HG03432 (cell line): ENCODE data around the gene WNT5B.
A peak's percentile ranks its signal among the peaks of the same experiment; 100 is the strongest.

Experiments used
- ATAC-seq: cut with Tn5 transposase; IDR thresholded peaks from one replicate; pipeline ENCODE4 v1.9.1; 2021; ENCODE audit warnings: mild to moderate bottlenecking, moderate library complexity; ENCODE audit not compliant: unreplicated experiment

The WNT5B gene

DNA sequence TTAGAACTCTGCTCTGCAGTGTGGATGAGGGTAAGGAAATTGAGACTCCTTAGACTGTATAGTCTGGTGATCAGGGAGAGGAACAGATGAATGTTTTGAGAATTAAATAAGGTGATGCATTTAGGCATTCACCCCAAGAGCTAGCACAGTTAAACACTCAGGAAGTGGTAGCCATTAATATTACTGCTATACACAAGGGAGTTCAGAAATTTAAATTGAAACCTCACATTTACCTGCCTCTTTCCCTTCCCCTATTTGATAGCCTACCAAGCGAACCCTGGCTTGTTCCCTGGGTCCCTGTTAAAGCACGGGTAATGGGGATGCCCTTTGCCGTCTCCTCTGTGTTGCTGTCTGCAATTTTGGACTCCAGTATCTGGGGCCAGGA is 18.2 kb downstream of the WNT5B start:
- ATAC-seq: no peak

DNA sequence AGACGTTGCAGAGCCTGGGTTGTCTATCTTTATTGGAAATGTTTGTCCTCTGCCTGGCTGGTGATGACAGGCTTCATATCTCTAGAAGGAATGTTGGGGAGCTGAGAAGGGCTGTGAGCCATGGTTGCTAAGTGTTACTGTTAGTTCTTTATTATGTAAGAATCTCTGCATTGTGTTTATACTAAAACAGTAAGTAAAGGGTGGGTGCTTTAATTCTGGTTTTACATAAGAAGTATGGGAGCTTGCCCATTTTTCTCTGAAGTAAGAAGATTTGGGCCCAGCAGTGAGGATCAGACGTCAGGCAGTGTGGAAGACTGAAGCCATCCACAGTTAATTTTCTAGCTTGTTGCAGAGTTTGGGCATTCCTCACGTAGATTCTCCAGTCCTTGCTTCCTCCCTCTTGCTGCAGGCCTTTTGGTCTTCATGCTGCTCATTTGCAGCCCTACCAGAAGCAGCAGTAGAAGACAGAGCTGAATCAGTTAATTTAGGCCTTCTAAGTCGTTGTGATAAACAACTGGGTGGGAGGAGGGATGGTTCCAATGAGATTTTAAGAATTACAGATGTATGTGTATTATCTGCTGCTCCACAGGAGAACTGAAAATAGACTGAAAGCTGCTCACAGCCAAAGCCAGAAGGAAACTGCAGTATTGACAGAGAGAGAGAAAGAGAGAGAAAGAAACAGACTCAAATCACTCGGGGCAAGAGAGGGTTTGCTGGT is 21.4 kb downstream of the WNT5B start:
- ATAC-seq: no peak

DNA sequence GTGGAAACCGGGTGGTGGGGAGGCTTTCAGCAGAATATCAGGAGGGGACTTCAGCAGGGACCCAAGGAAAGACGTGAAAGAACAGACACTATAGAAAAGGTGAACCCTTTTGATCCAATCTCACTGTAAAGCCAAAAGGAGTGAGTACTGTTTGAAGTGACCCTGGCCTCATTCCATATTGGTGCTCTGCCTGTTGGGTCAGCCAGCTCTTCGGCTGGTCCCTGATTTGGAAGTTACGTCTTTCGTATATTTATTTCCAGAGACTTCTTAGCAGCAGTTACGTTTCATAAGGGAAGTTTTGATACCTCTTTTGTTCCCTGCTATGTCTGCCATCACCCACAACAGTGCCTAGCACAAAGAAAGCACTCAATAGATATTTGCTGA is 21.9 kb downstream of the WNT5B start:
- no peak for ATAC-seq

DNA sequence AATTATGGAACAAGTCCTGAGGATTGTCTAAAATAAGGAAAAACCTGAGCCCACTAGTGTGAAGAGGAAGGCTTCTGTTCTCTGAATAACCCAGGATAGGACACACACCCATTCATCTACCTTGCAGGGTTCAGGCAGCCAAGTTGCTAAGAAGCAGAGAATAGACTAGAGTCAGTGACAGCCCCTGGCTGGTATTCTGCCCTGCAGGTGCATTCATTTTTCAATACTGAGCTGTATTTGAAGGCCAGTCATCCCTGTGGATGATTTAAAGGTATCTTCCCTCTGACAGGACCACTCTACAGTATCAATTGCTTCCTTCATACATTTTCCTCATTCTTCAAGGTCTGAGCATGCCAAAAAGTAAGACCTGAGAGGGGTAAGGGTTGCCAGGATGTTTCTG is 22.9 kb downstream of the WNT5B start:
- no peak for ATAC-seq

DNA sequence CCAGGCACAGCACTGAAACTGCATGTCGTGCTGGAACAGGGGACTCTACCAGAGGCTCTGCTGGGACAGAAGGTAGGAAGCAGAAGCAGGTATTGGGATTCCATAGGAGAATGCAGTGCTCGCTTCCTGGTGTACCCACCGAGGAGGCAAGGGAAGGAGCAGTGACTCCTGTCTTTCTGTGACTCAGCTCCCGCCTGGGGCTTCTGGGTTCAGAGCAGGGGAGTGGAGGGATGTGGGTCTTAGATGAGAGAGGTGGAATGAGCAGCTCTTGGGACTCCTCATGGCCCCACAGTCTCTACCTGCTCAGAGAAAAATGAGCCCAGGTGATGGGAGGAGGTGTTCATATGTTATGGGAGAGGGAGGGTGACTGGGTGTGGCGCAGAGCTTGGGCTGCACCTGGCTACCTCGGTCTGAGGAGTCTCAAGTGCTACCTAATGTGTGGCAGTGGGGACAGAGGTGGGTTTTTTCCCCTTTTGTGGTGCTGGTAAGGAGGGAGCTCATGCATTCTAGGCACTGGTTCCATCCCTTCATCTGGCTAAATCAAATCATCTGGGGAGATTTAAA is 26.3 kb downstream of the WNT5B start:
- no peak for ATAC-seq

DNA sequence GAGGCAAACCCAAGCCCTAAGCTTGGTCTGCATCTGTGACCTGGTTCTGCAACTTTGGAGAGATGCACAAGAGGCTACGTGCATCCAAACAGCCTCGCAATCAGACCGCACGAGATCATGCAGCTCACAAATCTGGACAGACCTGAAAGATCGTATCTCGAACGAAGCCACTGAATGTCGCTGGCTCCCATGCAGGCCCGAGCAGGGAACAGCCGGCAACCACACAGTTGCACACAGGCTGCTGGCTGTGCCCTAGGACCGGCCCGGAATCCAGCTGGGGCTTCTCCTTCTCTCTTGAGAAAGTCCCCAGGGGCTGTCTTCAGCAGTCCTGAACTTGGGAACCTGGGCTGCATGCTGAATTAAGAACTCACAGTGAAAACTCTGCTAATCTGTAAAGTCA is 27.9 kb downstream of the WNT5B start:
- ATAC-seq: no peak

DNA sequence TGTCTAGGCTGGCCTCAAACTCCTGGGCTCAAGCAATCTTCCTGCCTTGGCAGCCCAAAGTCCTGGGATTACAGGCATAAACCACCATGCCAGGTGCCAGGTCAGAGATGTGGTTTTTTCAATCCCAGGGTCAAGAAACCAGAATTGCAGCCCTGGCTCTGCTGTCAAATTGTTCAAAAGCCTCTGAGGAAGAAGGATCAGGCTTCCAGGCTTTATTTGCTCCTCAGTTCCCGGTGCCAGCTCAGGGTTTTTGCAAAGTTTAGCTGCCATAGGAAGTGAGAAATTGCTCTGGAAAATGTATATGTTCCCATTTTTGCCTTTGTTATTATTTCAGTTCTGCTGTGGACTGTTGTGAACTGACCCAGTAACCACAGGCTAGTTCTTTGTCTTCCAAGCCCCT is 28.7 kb downstream of the WNT5B start:
- no peak for ATAC-seq

DNA sequence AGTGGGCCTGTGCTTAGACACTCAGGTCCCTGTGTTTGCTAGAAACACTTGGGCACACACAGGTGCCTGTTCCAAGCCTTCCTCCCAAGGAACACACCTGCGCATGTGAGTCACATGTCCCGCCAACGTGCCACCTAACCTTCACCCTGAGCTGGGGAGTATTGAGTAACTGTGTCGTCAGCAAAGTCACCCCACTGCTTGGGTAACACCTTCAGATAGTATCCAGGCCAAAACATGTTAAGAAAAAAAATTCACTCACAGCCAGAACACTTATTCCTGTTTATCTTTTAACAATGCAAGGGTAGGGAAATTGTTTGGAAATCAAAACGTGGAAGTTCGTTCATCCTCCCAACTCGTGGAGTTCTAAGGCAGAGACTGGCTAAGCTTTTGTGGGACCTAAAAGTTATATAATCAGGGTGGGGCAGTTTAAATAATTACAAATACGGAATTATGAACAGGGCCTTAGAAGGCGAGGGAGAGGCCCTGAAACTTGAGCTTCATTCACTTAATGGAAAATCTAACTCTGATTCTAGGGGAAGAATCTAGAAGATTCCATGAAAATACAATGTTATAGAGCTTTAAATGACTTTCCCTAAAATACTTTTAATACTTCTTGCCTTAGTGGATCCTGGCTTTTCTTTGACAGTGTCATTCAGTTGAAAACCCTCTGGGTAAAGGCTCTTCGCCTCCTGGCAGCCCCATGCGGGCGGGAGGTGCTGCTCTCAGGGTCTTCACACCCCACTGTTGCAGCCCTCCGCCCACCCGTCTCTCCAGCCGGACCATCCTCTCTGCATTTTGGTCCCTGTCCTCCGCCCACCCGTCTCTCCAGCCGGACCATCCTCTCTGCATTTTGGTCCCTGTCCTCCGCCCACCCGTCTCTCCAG is 31.5 kb downstream of the WNT5B start:
- ATAC-seq: no peak

DNA sequence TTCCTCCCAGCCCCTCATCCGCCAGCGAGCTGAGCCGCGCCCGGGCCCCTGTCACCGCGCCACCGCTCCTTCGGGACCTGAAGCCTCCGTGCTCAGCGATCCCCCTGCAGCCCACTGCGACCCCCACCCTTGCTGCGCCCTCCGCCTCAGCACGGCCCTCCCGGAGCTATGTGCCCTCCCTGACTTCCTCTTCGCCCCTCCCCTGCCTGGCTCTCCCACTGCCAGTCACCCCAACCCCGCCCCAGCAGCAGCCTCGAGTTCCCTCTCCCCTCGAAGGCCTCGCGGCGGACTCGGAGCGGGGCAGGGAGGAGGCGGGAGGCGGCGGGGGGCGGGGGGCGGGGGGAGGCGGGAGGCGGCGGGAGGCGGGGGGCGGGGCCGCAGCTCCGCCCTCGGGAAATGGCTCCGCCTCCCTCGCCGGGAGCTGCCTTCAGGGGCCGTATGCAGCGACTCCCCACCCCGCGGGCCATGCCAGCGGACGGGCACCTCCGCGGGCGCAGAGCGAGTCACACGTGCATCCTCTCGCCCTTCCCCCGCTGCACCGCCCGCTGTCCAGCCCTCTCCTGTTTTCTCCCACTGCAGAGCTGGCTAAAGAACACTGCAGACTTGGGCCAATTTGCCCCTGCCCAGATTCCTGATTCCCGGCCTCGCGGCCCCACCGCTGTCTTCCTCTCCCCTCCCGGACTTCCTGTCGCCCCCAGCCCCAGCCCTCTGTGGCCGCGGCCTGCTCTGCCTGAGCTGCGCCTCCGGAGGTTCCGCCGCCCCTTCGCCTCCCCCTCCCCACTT is 32.7 kb downstream of the WNT5B start:
- peak; percentile 86 for ATAC-seq

DNA sequence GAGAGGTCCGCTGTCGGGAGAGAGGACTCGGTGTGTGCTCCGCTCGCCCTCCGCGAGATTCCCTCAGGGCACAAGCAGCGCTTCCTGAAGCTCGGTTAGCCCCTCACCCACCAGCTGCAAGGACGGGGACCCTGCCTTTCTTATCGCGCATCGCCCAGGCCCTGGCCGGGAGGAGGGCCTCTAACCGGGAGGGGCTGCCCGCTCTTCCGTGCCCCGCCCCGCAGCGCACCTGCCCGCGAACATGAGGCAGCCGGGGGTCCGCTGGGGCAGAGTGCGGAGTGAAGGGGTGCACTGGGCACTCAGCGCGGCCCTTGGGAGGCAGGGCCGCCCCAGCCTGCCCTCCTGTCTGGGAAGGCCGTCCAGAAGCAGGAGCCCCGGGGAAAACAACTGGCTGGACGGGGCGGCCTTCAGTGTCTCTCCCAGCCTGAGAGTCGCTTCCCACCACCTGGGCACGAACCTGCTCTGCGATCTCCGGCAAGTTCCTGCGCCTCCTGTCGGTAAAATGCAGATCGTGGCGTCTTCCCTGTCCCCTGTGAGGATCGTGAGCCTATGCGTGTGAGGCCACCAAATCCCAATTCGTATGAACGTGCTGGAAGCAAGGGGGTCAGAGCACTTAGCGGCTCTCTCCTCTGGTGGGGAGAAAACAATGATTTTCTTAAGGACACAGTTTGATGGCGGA is 33.9 kb downstream of the WNT5B start:
- ATAC-seq: no peak

DNA sequence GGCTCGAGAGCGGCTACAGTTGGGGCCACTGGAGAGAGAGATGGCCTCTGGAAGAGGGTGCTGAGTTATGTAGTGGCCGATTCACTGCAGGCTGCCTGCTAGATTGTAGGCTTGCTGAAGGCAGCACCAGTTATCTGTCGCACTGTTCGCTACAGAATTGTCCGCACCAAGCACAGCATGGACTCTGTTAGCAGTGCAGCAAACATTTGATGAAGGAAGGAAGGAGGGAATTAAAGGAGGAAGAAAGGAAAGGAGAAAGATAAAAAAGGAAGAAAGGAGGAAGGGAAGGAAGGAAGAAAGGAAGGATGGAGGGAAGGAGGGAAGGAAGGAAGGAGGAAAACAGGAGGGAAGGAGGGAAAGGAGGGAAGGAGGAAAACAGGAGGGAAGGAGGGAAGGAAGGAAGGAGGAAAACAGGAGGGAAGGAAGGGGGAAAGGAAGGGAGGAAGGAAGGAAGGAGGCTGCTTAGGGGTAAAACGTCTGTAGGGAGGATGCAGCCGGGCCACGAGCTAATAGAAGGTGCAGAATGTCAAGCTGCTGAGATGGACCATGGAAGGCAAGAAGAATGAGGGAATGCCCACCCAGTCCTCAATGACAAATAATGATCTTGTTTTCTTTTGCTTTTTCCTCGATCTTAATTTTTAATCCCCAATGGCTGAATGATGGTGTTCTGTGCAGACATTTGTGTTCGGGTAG is 34.6 kb downstream of the WNT5B start:
- no peak for ATAC-seq

DNA sequence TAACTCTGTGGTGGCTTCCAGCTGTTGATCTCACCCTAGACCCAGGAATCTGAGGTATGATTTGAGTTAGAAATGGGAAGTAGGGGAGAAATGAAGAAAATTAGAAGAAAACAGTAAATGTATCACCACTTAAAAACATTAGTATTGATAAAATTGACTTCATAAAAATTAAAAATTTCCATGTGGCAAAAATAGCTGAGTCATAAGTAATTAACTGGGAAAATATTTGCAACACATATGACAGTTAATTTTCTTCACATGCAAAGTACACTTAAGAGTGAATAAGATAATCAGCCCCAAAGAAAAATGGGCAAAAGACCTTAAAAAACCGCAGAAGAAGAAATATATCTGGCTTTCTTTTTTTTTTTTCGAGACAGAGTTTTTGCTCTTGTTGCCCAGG is 36.3 kb downstream of the WNT5B start:
- ATAC-seq: no peak

DNA sequence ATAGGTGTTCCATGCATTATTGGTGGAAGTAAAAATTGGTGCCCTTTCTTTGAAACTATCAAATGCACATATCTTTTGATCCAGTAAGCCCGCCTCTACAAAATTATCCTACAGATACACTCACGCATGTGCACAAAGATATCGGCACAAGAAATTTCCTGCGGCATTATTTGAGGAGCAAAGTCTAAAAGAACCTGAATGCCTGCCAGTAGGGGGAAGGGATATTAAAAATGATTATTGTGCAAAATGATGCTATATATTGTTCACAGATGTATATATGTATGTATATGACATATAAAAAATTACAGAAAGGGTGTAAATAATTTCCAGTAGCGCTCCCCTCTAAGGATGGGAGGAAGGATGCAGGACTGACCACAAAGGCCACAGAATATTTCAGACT is 37.2 kb downstream of the WNT5B start:
- no peak for ATAC-seq

DNA sequence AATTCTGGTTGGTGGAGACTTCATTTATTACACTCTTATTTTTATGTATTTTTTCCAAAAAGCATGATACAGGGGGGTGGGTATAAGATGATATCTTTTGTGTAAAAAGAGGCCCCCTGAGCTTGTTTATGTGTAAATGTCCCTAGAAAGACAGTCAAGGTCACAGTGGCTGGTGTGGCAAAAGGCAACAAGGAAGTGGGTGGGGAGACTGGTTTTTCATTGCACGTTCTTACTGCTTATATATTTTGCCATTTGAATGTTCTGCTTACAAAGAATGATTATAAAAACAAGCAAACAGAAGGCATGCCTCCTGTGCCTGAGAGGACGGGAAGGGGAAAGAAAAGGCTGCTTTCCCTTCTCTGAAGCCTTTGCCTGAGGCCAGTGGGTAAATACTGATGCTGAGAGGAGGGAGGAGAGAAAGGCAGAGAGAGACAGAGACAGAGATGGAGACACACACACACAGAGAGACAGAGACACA is 37.7 kb downstream of the WNT5B start:
- no peak for ATAC-seq

DNA sequence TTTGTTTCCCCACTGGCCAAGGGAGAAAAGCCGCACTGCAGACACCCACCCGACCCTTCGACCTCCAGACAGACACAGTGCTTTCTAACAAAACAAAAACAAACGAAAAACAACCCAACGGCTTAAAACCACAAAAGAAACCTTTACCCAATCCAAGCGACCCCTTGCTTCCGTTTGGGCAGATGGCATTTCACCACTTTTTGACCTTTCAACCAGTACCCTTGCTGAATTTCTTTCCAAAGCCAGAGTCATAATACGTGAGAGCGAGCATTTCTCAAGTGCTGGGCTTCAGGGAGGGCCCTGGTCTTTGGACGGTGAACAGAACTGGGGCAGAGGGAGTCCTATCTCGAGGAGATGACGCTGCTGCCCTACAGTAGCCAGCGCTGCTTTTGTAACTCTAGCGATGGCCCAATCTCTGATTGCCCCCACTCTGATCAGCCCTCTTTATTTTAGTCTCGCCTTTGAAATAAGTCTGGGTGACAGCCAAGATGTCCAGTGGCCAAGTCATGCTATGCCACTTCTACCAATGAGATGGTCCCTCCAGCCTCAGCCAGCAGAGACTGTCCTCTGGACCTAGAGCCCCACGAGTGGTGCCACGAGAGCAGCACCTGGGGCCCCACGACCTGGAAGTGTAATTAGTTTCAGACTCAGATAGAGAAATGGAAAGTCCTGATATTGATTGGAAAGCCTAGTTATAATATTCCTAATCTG is 40.0 kb downstream of the WNT5B start:
- ATAC-seq: no peak

DNA sequence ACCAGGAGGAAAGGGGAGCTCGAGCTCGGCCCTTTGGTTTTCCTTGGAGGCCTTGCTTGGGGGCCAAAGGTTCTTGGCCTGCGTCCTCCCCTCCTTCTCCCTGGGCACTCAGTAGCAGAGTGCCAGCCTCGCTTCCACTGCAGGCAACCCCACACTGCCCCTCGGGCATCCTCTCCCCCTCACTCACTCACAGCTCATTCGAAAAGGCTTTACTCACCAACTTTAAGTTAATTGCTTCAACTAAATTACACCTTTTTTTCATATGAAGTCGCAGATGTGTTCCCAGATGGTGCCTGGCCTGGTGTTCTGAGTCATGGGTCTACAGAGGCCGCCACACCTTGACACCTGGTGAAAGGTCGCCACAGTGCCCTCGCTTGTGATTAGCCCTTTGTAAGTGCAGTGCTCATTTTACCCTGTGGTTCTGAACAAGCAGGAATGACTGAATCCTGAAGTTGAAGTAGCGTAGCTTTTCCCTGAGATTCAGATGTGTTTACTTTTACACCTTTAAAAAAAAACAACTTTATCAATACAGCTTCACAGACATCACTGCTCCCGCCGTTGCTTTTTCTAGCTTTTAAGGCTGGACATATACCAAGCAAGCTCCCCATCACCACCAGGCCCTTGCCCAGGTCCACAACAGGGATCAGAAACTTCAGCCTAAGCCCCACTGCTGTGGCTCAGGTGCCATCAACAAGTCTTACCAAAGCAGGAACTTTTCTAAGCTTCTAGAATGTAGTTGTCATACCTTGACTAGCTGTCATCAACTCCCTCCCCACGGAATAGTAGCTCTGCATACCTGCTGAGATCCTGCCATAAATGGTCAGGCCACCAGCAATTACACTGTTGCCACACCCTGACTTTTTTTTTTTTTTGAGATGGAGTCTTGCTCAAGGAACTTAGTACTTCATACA is 41.6 kb downstream of the WNT5B start:
- no peak for ATAC-seq

DNA sequence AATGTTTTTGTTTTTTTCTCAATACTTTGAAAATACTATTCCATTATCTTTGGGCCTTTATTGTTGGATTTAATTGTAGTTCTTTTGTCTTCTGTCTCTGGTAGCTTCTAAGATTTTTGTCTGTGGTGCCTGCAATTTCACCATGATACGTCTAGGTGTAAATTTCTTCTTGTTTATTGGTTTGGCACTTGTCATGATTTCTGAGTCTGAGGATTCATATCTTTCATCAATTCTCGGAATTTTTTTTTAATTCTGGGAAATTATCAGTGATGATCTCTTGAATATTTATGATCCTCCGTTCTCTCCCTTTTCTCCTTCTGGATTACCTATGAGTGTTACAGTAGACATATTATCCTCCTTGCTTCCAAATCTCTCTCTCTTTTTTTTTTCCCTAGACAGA is 47.0 kb downstream of the WNT5B start:
- ATAC-seq: no peak

DNA sequence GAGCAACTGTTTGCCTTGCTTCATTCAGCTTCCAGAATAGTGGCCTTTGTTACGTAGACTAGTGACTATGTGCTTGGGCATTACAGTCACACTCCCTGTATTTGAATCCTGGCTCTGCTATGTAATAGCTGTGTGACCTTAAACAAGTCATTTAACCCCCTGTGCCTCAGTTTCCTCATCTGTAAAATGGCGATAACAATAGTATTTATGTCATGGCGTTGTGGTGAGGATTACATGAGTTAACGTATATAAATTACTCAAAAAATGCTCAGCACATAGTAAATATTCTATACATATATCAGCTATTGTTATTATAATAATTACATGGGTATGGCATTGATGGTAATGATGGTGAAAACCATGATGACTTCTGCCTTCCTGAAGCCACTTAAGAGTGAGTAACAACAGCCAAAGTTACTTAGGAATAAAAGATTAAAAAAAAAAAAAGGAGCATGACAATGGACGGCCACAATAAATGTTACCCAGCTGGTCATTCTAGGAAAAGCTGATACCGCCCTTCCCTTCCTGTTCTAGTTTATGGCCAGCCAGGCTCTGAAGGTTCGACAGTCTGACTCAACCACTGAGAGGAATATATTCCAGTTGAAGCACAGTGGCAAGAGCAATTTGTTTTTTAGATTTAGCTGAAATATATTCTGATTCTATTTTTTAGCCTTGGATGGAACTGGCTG is 51.9 kb downstream of the WNT5B start:
- no peak for ATAC-seq
